H9 (cell line): ENCODE results near the gene CDHR2. TPM values are rescaled to one million over a fixed set of nuclear protein-coding genes. Genes with fewer than 3 reads are reported as not detected.

Experiments used
- DNase-seq: peaks from one replicate; pipeline ENCODE4 v3.0.0-alpha.2; 2017
- H2AFZ ChIP-seq: one replicate; pipeline ENCODE4 v1.6.1; 2013; ENCODE audit warnings: mild to moderate bottlenecking, low read length, control low read depth, moderate library complexity
- H2AK5ac ChIP-seq: 2 replicates; pipeline ENCODE4 v1.6.1; 2013; ENCODE audit warnings: low read length, control low read depth, mixed read lengths; ENCODE audit not compliant: insufficient read length
- H2BK120ac ChIP-seq: one replicate; pipeline ENCODE4 v1.6.1; 2013; ENCODE audit warnings: low read depth, mild to moderate bottlenecking, low read length, control low read depth, inconsistent platforms; ENCODE audit not compliant: poor library complexity, severe bottlenecking
- H2BK12ac ChIP-seq: 2 replicates; pipeline ENCODE4 v1.6.1; 2013; ENCODE audit warnings: low read length, control low read depth, mixed read lengths, low read depth; ENCODE audit not compliant: insufficient read length
- H2BK15ac ChIP-seq: 2 replicates; pipeline ENCODE4 v1.6.1; 2013; ENCODE audit warnings: low read depth, low read length, control low read depth
- H2BK20ac ChIP-seq: one replicate; pipeline ENCODE4 v1.6.1; 2013; ENCODE audit warnings: low read depth, mild to moderate bottlenecking, low read length, control low read depth, inconsistent platforms; ENCODE audit not compliant: poor library complexity, severe bottlenecking
- H2BK5ac ChIP-seq: 2 replicates; pipeline ENCODE4 v1.6.1; 2013; ENCODE audit warnings: low read length, control low read depth, mixed read lengths; ENCODE audit not compliant: insufficient read length
- H3K14ac ChIP-seq: 2 replicates; pipeline ENCODE4 v1.6.1; 2013; ENCODE audit warnings: low read length, control low read depth; ENCODE audit not compliant: insufficient read depth
- H3K18ac ChIP-seq: 2 replicates; pipeline ENCODE4 v1.6.1; 2013; ENCODE audit warnings: low read depth, mild to moderate bottlenecking, mixed read lengths, low read length, control low read depth; ENCODE audit not compliant: insufficient read length
- H3K23ac ChIP-seq: 2 replicates; pipeline ENCODE4 v1.6.1; 2013; ENCODE audit warnings: low read length, control low read depth, mixed read lengths, low read depth; ENCODE audit not compliant: insufficient read length
- H3K23me2 ChIP-seq: 2 replicates; pipeline ENCODE4 v1.6.1; 2013; ENCODE audit warnings: low read depth, mild to moderate bottlenecking, mixed read lengths, low read length, control low read depth; ENCODE audit not compliant: insufficient read length, poor library complexity, severe bottlenecking
- H3K27ac ChIP-seq: 2 replicates; pipeline ENCODE4 v1.5.1; 2013; ENCODE audit warnings: low read length, control low read depth, mixed read lengths, low read depth; ENCODE audit not compliant: insufficient read length
- H3K27me3 ChIP-seq: 2 replicates; pipeline ENCODE4 v1.6.1; 2013; ENCODE audit warnings: low read length, control low read depth, inconsistent platforms; ENCODE audit not compliant: insufficient read depth
- H3K4ac ChIP-seq: 2 replicates; pipeline ENCODE4 v1.6.1; 2013; ENCODE audit warnings: low read depth, mild to moderate bottlenecking, control low read depth, inconsistent platforms, low read length, moderate library complexity
- H3K4me1 ChIP-seq: 2 replicates; pipeline ENCODE4 v1.6.1; 2013; ENCODE audit warnings: low read length, control low read depth, inconsistent platforms; ENCODE audit not compliant: insufficient read depth
- H3K4me2 ChIP-seq: 2 replicates; pipeline ENCODE4 v1.6.1; 2013; ENCODE audit warnings: low read length, control low read depth, mixed read lengths; ENCODE audit not compliant: insufficient read length, insufficient read depth
- H3K56ac ChIP-seq: 2 replicates; pipeline ENCODE4 v1.6.1; 2013; ENCODE audit warnings: low read depth, mild to moderate bottlenecking, mixed read lengths, low read length, control low read depth; ENCODE audit not compliant: insufficient read length
- H3K79me1 ChIP-seq: 2 replicates; pipeline ENCODE4 v1.6.1; 2013; ENCODE audit warnings: low read depth, mild to moderate bottlenecking, moderate library complexity, low read length, control low read depth, inconsistent platforms; ENCODE audit not compliant: insufficient read depth, poor library complexity, severe bottlenecking
- H3K79me2 ChIP-seq: 2 replicates; pipeline ENCODE4 v1.6.1; 2013; ENCODE audit warnings: low read length, control low read depth, inconsistent platforms; ENCODE audit not compliant: insufficient read depth
- H3K9ac ChIP-seq: 2 replicates; pipeline ENCODE4 v1.6.1; 2013; ENCODE audit warnings: low read length, control low read depth, mixed read lengths; ENCODE audit not compliant: insufficient read length; ENCODE audit errors: extremely low read depth
- H3K9me3 ChIP-seq: one replicate; pipeline ENCODE4 v1.6.1; 2013; ENCODE audit warnings: low read depth, low read length, inconsistent platforms; ENCODE audit not compliant: control insufficient read depth
- H3T11ph ChIP-seq: one replicate; pipeline ENCODE4 v1.6.1; 2013; ENCODE audit warnings: mild to moderate bottlenecking, low read length, control low read depth, inconsistent platforms
- H4K20me1 ChIP-seq: one replicate; pipeline ENCODE4 v1.6.1; 2013; ENCODE audit not compliant: control insufficient read depth, insufficient read length, insufficient read depth
- H4K5ac ChIP-seq: 2 replicates; pipeline ENCODE4 v1.6.1; 2013; ENCODE audit warnings: low read depth, mild to moderate bottlenecking, mixed read lengths, low read length, control low read depth; ENCODE audit not compliant: insufficient read length
- H4K8ac ChIP-seq: replicated peaks from 2 replicates; pipeline ENCODE4 v1.6.1; 2013; ENCODE audit warnings: low read length, control low read depth, mixed read lengths, low read depth; ENCODE audit not compliant: insufficient read length
- H4K91ac ChIP-seq: 2 replicates; pipeline ENCODE4 v1.6.1; 2013; ENCODE audit warnings: low read depth, mild to moderate bottlenecking, moderate library complexity, mixed read lengths, low read length, control low read depth; ENCODE audit not compliant: insufficient read length
- H3K27ac Mint-ChIP-seq, 3 experiments: 2 replicates in 2 of 3; 3 replicates in 1 of 3; pipeline ENCODE4 v1.8.0; 2020 to 2021; ENCODE audit warnings: mixed read lengths in 3 of 3, mild to moderate bottlenecking in 1 of 3, moderate library complexity in 1 of 3
- H3K27me3 Mint-ChIP-seq: 2 replicates; pipeline ENCODE4 v1.8.0; 2021; ENCODE audit warnings: low read depth, mild to moderate bottlenecking, moderate library complexity, mixed read lengths
- H3K36me3 Mint-ChIP-seq, 3 experiments: 2 replicates in 2 of 3; 3 replicates in 1 of 3; pipeline ENCODE4 v1.8.0; 2020 to 2021; ENCODE audit warnings: low read depth in 3 of 3, mixed read lengths in 3 of 3; ENCODE audit not compliant: insufficient read depth in 1 of 3
- H3K4me1 Mint-ChIP-seq, 2 experiments: 2 replicates each; pipeline ENCODE4 v1.8.0; 2020; ENCODE audit warnings: mixed read lengths in 2 of 2
- H3K4me3 Mint-ChIP-seq, 2 experiments: 2 replicates in 1 of 2; 3 replicates in 1 of 2; pipeline ENCODE4 v1.8.0; 2020 to 2021; ENCODE audit warnings: mild to moderate bottlenecking in 2 of 2, mixed read lengths in 2 of 2, moderate library complexity in 1 of 2
- H3K9me3 Mint-ChIP-seq, 2 experiments: 2 replicates in 1 of 2; 3 replicates in 1 of 2; pipeline ENCODE4 v1.8.0; 2020; ENCODE audit warnings: mild to moderate bottlenecking in 2 of 2, mixed read lengths in 2 of 2, moderate library complexity in 1 of 2
- CTCF ChIP-seq: fragments of 200-600 bp; sonication (generic); conservative IDR thresholded peaks from 3 replicates; pipeline ENCODE4 v1.8.0; 2021; ENCODE audit warnings: antibody characterized with exemption, mild to moderate bottlenecking
- WGBS: extraction: QIAGEN DNeasy Blood & Tissue Kit; methylation state at CpG from one replicate; pipeline ENCODE4 v1.1.7; 2013; ENCODE audit warnings: missing lambda C conversion rate, low lambda C conversion rate, mixed read lengths; ENCODE audit not compliant: insufficient read length; ENCODE audit errors: extremely low coverage; 5-methylcytosine and 5-hydroxymethylcytosine counted together
- total RNA-seq: library from RNA; stranded (reverse); gene quantifications from 2 replicates; pipeline ENCODE4 v1.2.1, GENCODE V29; 2021

Gene CDHR2
- total RNA-seq, 1 experiment from 2014 or later: 0.90 TPM

GRCh38 chr5:176575488-176576422 lies 26.6 kb downstream of the CDHR2 start:
- Histone ChIP-seq H3K23me2 (no peaks in the 10 kb centered on the region), H3K18ac (no peak overlapping the region), H3K4ac (no peak overlapping the region), H4K5ac (no peak overlapping the region), H2BK120ac (no peak overlapping the region), H3K79me2 (no peaks in the 10 kb centered on the region), H3K4me2 (no peak overlapping the region), H3K9ac (no peak overlapping the region), H2BK15ac (no peak overlapping the region), H3K4me1 (no peaks in the 10 kb centered on the region), H3T11ph (no peak overlapping the region), H2BK12ac (no peak overlapping the region), H3K56ac (no peak overlapping the region), H3K14ac (no peak overlapping the region; the same call in 1 of the 2 replicates), H4K20me1 (no peaks in the 10 kb centered on the region), H3K27me3 (no peaks in the 10 kb centered on the region), H3K79me1 (no peaks in the 10 kb centered on the region), H3K23ac (no peak overlapping the region), H2BK5ac (no peak overlapping the region), H3K9me3 (no peaks in the 10 kb centered on the region), H4K8ac (no peak overlapping the region), H4K91ac (no peak overlapping the region), H2AFZ (no peak overlapping the region), H2AK5ac (no peak overlapping the region), H2BK20ac (no peak overlapping the region), H3K27ac (no peak overlapping the region)
- TF ChIP-seq CTCF: no peak
- H3K4me3 Mint-ChIP-seq: no peak overlapping the region
- H3K36me3 Mint-ChIP-seq: no peaks in the 10 kb centered on the region
- no peaks in the 10 kb centered on the region for H3K9me3 Mint-ChIP-seq
- DNase-seq: no peak
- peak overlapping the region in 1 of 3 experiments; percentile 7; a peak in 1 of 7 replicates for H3K27ac Mint-ChIP-seq
- WGBS: no CpG with 5 or more reads among the region's 37 CpGs
- peaks cover 2 to 12% of the 10 kb centered on the region in 2 experiments; a peak in 3 of 4 replicates for H3K4me1 Mint-ChIP-seq
- peaks cover 41% of the 10 kb centered on the region for H3K27me3 Mint-ChIP-seq
